Activated naive CD4-positive, alpha-beta T cell treated with anti-CD3 and anti-CD28 coated beads, Interleukin-2, amount 50 U/mL, for 24 hours (primary cell): ENCODE measurements around the gene TPSAB1.
"Not testable (repeated sequence)": the region's sequence is repeated elsewhere in the genome, so short reads cannot be mapped to it uniquely, and the experiment has no call there.

ENCODE experiments used
- H3K27ac Mint-ChIP-seq: one replicate; pipeline ENCODE4 v1.8.0; 2021; ENCODE audit warnings: mild to moderate bottlenecking, mixed read lengths
- H3K27me3 Mint-ChIP-seq: one replicate; pipeline ENCODE4 v1.8.0; 2021; ENCODE audit warnings: mixed read lengths
- H3K36me3 Mint-ChIP-seq: one replicate; pipeline ENCODE4 v1.8.0; 2021; ENCODE audit warnings: mixed read lengths
- H3K4me1 Mint-ChIP-seq: one replicate; pipeline ENCODE4 v1.8.0; 2021; ENCODE audit warnings: mixed read lengths
- H3K4me3 Mint-ChIP-seq: one replicate; pipeline ENCODE4 v1.8.0; 2021; ENCODE audit warnings: mild to moderate bottlenecking, mixed read lengths
- H3K9me3 Mint-ChIP-seq: one replicate; pipeline ENCODE4 v1.8.0; 2021; ENCODE audit warnings: mixed read lengths

The TPSAB1 gene

DNA sequence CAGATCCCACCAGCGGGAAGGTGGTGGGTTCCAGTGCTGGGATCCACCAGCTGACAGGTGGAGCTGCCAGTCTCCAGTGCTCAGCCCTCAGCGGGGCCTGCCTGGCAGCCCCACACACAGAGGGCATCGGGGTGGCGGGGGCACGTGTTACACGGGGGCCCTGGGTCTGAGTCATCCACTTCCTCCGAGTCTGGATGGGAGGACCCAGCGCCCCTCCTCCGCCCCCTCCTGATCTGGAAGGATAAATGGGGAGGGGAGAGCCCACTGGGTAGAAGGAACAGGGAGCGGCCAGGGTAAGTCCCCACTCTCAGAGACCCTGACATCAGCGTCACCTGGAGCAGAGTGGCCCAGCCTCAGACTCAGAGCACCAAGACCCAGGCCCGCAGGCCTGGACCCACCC lies at the start of gene TPSAB1:
TPSAB1 (plus strand) TSS at position 270 of the 400 bp plus-strand sequence. CDS start 234 bp downstream, outside the sequence.
- H3K27ac Mint-ChIP-seq, H3K4me3 Mint-ChIP-seq, H3K36me3 Mint-ChIP-seq, H3K4me1 Mint-ChIP-seq, H3K9me3 Mint-ChIP-seq, H3K27me3 Mint-ChIP-seq: not testable (repeated sequence)

DNA sequence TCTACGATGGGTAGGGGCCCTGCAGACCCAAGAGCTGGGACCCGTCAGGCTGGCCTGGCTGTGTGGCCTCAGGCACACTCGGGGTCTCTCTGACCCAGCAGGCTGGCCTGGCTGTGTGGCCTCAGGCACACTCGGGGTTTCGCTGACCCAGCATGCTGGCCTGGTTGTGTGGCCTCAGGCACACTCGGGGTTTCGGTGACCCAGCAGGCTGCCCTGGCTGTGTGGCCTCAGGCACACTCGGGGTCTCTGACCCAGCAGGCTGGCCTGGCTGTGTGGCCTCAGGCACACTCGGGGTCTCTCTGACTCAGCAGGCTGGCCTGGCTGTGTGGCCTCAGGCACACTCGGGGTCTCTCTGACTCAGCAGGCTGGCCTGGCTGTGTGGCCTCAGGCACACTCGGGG lies 49.7 kb upstream of the TPSAB1 start:
- H3K27me3 Mint-ChIP-seq, result not testable (repeated sequence)

DNA sequence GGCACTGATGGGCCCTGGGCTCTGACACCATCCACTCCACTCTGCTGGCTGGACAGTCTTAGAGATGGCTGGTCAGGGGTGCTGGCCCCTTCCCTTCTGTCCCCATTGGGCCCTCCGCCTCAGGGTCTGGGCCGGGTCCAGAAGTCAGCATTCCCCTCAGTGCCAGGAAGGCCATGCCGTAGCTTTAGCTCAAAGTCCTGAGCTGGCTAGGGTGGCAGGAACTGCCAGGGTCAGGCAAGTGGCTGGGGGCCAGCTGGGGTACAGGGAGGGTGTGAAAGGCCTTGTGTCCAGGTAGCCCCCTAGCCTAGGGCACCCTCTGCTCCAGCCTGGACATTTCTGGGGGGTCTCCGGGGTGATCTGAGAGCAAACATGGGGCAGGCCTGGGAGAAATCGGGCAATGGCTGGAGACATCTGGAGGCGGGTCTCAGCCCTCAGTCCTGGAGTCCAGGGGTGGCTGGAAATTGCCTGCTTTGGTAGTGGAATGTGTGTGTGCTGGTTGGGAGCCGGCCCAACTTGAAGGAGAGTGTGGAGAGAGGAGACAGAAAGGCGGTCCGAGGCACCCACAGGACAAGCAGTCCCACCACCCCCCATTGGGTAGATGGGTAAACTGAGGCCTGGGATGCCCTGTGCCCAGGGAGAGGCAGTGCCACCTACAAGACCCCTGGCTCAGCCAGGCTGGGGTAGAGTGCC lies 48.0 kb upstream of the TPSAB1 start:
- no peak overlapping the region for H3K27ac Mint-ChIP-seq
- no peaks in the 10 kb centered on the region for H3K36me3 Mint-ChIP-seq
- no peak overlapping the region for H3K4me3 Mint-ChIP-seq
- H3K27me3 Mint-ChIP-seq, result no peaks in the 10 kb centered on the region
- no peaks in the 10 kb centered on the region for H3K9me3 Mint-ChIP-seq
- peaks cover 4% of the 10 kb centered on the region for H3K4me1 Mint-ChIP-seq

More for the DNA sequence above, 49.7 kb upstream of the TPSAB1 start:
- H3K9me3 Mint-ChIP-seq, H3K27ac Mint-ChIP-seq, H3K4me3 Mint-ChIP-seq, H3K4me1 Mint-ChIP-seq, H3K36me3 Mint-ChIP-seq: not testable (repeated sequence)

DNA sequence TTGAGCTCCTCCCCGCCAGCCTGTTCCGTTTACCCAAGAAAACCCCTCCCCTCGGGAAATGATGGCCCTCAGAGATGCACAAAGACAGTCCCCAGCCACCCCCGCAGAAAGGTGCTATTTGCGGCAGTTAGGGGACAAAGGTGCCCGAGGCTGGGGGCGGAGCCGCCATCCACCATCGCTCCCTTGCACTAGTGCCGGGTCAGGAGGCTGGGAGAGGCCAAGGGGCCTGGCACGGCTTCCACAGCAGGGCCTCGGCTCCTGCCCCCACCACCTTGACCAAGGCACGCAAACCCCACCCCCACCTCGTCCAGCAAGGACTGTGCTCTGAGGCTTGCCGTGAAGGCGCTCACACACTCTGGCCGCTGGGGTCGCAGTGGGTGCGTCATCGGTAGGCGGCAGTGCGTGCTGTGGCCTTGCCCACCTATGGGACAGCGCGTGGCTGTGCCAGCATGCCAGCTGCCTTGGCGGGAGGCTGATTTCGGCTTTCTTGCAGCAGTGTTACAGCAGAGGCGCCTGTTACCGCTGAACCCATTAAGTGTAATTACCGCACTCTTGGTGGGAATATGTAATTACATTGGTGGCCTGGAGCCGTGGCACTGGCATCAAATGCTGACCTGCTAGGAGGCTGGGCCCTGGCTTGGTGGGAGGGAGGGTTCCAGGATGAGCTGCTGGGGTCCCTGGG lies 47.2 kb upstream of the TPSAB1 start:
- H3K27ac Mint-ChIP-seq, result no peak overlapping the region
- no peaks in the 10 kb centered on the region for H3K27me3 Mint-ChIP-seq
- peaks cover 4% of the 10 kb centered on the region for H3K4me1 Mint-ChIP-seq
- H3K4me3 Mint-ChIP-seq, result no peak overlapping the region
- no peaks in the 10 kb centered on the region for H3K9me3 Mint-ChIP-seq
- no peaks in the 10 kb centered on the region for H3K36me3 Mint-ChIP-seq

DNA sequence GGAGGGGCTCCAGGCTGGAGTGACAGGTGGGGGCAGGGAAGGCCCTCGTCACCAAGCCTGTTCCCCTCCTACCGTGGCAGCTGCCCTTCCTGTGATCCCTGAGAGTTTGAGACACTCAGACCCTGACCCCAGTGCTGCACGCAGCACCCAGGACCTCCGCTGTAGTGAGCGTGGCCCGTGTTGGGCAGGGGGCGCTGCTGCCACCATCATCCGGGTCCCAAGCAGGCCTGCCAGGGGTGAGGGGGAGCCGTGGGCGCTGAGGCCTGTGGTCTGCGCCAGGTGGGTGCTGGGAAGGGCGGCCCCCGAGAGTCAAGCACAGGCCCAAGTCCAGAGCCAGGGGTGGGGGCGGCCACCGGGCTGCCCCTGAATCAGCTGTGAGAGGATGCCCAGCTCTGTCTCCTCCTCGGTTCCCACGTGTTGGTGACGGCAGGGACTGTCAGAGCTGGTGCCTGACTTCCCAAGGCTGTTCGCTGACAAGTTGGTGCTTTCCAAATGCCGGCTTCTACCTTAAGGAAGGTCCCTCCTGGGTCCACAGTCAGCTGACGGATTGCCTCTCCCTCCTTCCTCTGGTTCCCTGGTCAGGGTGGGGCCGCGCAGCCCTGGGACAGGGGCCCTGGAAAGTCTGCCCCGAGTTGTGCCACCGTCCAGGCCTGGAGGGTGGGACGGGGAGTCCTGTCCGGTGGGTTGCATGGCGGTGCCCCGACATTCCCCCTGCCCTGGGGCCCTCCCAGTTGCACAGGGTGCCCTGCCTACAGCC lies 46.5 kb upstream of the TPSAB1 start:
- H3K4me3 Mint-ChIP-seq, result no peak overlapping the region
- H3K27me3 Mint-ChIP-seq, result no peaks in the 10 kb centered on the region
- no peaks in the 10 kb centered on the region for H3K36me3 Mint-ChIP-seq
- H3K4me1 Mint-ChIP-seq, result peaks cover 4% of the 10 kb centered on the region
- no peaks in the 10 kb centered on the region for H3K9me3 Mint-ChIP-seq
- H3K27ac Mint-ChIP-seq, result no peak overlapping the region

DNA sequence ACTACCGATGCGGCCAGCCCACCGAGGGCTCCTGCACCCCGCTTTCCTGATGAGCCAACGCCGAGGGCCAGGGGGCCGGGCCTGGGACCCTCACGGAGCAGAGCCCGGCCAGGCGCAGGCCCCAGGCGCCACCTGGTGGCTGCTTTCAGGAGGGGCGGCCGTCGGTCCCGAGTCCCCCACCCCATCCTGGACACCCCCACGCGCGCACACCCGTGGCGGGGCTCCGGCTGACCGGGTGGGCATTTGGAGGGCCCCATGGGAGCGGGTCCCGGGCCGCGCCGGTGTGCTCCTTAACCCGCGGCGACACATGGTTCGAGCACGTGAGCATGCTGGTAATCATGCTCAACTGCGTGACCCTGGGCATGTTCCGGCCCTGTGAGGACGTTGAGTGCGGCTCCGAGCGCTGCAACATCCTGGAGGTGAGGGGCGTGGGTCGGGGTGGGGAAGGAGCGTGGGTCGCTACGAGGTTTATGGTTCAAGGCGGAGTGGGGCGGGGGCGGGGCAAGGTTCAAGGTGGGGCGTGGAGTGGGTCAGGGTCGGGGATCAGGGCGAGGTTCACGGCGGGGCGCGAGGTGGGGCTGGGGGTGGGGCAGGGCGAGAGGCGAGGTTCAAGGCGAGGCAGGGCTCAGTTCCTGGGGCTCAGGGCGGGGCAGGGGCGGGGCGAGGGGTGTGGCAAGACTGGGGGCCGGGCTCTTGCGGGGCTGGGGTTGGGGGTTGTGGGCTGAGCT lies 45.7 kb upstream of the TPSAB1 start:
- no peaks in the 10 kb centered on the region for H3K36me3 Mint-ChIP-seq

DNA sequence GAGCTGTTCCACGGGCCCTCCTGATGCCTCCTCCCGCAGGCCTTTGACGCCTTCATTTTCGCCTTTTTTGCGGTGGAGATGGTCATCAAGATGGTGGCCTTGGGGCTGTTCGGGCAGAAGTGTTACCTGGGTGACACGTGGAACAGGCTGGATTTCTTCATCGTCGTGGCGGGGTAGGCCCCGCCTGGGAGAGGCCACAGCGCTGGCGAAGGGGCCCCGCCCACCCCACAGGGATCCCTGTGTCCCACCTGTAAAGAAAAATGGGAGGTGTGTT lies 45.2 kb upstream of the TPSAB1 start:
- no peaks in the 10 kb centered on the region for H3K27me3 Mint-ChIP-seq
- no peak overlapping the region for H3K4me3 Mint-ChIP-seq
- H3K9me3 Mint-ChIP-seq, result no peaks in the 10 kb centered on the region
- peaks cover 4% of the 10 kb centered on the region for H3K4me1 Mint-ChIP-seq
- H3K36me3 Mint-ChIP-seq, result no peaks in the 10 kb centered on the region
- no peak overlapping the region for H3K27ac Mint-ChIP-seq

More for the DNA sequence above, 45.7 kb upstream of the TPSAB1 start:
- no peaks in the 10 kb centered on the region for H3K27me3 Mint-ChIP-seq
- H3K4me1 Mint-ChIP-seq, result peaks cover 4% of the 10 kb centered on the region
- H3K27ac Mint-ChIP-seq, result no peak overlapping the region
- no peak overlapping the region for H3K4me3 Mint-ChIP-seq
- H3K9me3 Mint-ChIP-seq, result no peaks in the 10 kb centered on the region

DNA sequence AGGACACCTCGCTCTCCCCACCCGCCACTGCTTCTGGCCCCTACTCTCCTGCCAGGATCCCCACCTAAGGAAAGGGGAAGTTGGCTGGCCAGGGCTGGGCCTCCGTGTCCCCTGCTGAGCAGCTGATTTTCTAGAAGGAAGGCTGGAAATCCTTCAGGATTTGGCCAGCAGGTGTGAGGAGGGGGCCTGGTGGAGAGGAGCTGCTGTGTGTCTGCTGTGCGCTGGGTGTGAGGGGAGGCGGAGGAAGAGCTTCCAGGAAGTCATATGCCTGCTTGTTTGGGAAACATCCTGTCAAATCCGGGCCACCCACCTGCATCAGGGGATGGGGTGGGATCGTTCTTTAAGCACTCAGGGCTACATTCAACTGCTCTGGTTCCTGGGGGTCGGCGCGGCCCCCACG lies 44.0 kb upstream of the TPSAB1 start:
- Mint-ChIP-seq H3K9me3 (no peaks in the 10 kb centered on the region), H3K4me3 (no peak overlapping the region), H3K36me3 (no peaks in the 10 kb centered on the region), H3K27ac (peak overlapping the region; percentile 90), H3K4me1 (peaks cover 4% of the 10 kb centered on the region), H3K27me3 (no peaks in the 10 kb centered on the region)

DNA sequence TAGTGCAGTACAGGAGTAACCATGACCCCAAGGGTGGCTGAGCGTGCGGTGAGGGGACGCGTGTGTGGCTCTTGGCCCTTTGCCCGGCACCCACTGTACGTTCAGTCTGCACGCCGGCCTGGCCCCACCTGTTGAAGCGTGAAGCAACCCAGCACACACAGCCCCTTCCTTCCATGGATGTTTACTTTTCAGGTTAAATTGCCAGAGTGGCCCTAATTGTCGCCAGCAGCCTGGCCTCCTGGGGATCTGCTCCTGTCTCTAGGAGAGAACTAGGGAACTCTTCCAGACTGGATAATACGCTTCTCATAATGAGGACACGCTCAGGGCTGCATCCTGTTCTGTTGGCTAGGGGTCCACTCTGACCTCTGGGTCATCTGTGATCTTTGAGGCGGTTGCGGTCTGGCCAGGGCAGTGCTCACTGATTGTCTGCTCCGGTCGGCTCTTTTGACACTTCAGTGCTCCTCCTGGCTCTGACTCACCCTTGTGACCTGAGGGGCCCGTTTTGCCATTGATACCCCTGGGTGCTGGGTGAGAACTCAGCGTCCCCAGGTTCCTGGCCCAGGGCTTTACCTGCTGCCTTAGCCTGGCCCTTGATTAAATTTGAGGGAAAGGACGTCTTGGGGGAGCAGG lies 43.2 kb upstream of the TPSAB1 start:
- Mint-ChIP-seq H3K4me3 (no peak overlapping the region), H3K4me1 (peaks cover 4% of the 10 kb centered on the region), H3K36me3 (no peaks in the 10 kb centered on the region), H3K9me3 (no peaks in the 10 kb centered on the region), H3K27me3 (no peaks in the 10 kb centered on the region), H3K27ac (no peak overlapping the region)

DNA sequence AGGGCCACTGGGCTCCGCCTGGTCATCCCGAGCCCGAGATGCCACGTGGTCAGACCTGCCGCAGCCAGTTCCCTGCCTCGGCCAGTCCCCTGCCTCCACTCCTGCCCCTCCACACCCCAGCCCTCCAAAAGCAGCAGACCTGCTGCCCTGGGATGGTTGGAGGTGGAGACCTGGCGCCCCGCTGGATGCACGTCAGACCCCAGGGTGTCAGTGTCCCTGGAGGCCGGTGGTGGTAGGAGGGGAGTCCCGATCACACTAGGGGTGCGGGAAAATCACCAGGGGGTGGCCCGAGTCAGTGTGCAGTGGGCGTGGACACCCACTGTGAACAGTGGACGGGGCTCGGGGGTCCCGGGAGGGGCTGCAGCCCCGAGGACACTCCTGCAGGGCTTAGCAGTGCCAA lies 42.3 kb upstream of the TPSAB1 start:
- no peaks in the 10 kb centered on the region for H3K27me3 Mint-ChIP-seq
- H3K4me3 Mint-ChIP-seq, result no peak overlapping the region
- H3K4me1 Mint-ChIP-seq, result peaks cover 4% of the 10 kb centered on the region
- H3K27ac Mint-ChIP-seq, result no peak overlapping the region
- no peaks in the 10 kb centered on the region for H3K9me3 Mint-ChIP-seq
- no peaks in the 10 kb centered on the region for H3K36me3 Mint-ChIP-seq

DNA sequence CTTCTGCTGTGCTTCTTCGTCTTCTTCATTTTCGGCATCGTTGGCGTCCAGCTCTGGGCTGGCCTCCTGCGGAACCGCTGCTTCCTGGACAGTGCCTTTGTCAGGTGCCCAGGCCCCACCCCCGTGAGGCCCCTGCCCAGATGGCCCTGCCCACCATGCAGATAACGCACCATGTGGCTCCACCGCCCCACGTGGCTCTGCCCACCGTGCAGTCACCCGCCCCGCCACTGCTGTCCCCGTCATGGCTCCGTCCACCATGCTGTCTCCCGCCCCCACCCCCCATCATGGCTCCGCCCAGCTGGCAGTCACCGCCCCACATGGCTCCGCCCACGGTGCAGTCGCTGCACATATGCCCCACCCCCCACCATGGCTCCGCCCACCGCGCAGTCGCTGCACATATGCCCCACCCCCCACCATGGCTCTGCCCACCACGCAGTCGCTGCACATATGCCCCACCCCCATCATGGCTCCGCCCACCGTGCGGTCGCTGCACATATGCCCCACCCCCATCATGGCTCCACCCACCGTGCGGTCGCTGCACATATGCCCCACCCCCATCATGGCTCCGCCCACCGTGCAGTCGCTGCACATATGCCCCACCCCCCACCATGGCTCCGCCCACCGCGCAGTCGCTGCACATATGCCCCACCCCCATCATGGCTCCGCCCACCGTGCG lies 41.7 kb upstream of the TPSAB1 start:
- H3K27ac Mint-ChIP-seq, H3K4me3 Mint-ChIP-seq, H3K36me3 Mint-ChIP-seq, H3K4me1 Mint-ChIP-seq, H3K27me3 Mint-ChIP-seq, H3K9me3 Mint-ChIP-seq: not testable (repeated sequence)

DNA sequence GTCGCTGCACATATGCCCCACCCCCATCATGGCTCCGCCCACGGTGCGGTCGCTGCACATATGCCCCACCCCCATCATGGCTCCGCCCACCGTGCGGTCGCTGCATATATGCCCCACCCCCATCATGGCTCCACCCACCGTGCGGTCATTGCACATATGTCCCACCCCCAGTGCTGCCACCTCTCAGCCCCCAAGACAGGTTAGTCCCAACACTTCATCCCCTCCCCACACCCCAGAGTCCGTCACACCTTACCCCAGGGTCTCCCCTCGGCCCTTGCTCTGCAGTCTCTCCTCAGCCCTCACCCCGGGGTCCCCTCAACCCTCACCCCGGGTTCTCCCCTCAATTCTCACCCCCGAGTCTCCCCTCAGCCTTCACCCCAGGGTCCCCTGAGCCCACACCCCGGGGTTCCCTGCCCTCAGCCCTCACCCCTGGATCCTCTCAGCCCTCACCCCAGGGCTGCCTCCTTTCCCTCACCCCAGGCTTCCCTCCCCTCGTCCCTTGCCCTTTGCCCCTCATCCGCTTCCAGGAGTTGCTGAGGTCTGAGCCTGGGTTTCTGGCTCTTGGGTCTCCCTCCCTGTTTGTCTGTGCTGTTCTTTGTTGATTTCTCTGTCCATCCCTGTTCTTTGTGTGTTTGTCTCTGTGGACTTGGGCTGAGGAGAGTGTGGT lies 41.0 kb upstream of the TPSAB1 start:
- H3K4me1 Mint-ChIP-seq, result peaks cover 4% of the 10 kb centered on the region
- H3K9me3 Mint-ChIP-seq, result no peaks in the 10 kb centered on the region
- H3K27me3 Mint-ChIP-seq, result no peaks in the 10 kb centered on the region
- H3K36me3 Mint-ChIP-seq, result no peaks in the 10 kb centered on the region
- H3K27ac Mint-ChIP-seq, result peak overlapping the region; percentile 43
- H3K4me3 Mint-ChIP-seq, result no peak overlapping the region

DNA sequence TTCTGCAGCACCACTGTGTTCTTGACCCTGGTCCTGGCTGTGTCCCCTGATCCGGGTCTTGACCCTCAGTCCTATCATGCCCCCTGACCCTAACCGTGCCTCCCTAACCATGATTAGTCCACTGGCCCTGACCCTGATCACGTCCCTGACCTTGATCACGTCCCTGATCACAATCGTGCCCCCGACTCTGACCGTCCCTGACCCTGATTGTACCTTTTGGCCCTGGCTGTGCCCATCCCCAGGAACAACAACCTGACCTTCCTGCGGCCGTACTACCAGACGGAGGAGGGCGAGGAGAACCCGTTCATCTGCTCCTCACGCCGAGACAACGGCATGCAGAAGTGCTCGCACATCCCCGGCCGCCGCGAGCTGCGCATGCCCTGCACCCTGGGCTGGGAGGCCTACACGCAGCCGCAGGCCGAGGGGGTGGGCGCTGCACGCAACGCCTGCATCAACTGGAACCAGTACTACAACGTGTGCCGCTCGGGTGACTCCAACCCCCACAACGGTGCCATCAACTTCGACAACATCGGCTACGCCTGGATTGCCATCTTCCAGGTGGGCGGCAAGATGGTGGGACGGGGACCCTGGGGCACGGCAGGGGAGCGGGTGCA lies 40.4 kb upstream of the TPSAB1 start:
- no peaks in the 10 kb centered on the region for H3K27me3 Mint-ChIP-seq
- peaks cover 4% of the 10 kb centered on the region for H3K4me1 Mint-ChIP-seq
- no peaks in the 10 kb centered on the region for H3K36me3 Mint-ChIP-seq
- H3K4me3 Mint-ChIP-seq, result no peak overlapping the region
- no peaks in the 10 kb centered on the region for H3K9me3 Mint-ChIP-seq
- H3K27ac Mint-ChIP-seq, result peak overlapping the region; percentile 43

DNA sequence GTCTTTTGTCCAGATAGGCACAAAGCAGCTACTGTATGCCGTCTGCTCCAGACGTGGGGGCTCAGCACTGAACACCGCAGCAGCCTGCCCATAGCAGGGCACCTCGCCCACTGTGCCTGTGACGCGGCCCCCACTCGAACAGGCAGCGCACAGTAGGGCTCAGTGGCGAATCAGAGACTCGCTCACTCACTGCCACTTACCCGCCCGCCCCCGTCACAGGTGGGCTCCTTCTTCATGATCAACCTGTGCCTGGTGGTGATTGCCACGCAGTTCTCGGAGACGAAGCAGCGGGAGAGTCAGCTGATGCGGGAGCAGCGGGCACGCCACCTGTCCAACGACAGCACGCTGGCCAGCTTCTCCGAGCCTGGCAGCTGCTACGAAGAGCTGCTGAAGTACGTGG lies 39.1 kb upstream of the TPSAB1 start:
- Mint-ChIP-seq H3K4me3 (no peak overlapping the region), H3K4me1 (peaks cover 2% of the 10 kb centered on the region), H3K27me3 (no peaks in the 10 kb centered on the region), H3K36me3 (no peaks in the 10 kb centered on the region), H3K27ac (no peak overlapping the region), H3K9me3 (no peaks in the 10 kb centered on the region)
